Peyer's patch (tissue), 4 donors: ENCODE results near the gene TRIM38. TPM values are rescaled to one million over a fixed set of nuclear protein-coding genes. Genes with fewer than 3 reads are reported as not detected.
"Not testable (repeated sequence)": the region's sequence is repeated elsewhere in the genome, so short reads cannot be mapped to it uniquely, and the experiment has no call there.

Source experiments
- DNase-seq, 3 donors: peaks; one replicate each; pipeline ENCODE4 v3.0.0-alpha.2; 2017 to 2019
- H3K27ac ChIP-seq, 4 donors: fragments of 200-600 bp; sonication (generic); one replicate each; pipeline ENCODE4 v1.5.1; 2016 to 2019
- H3K27me3 ChIP-seq, 2 donors: fragments of 200-600 bp; sonication (generic); one replicate each; pipeline ENCODE4 v1.5.1; 2019
- H3K36me3 ChIP-seq, 3 donors: fragments of 200-600 bp; sonication (generic); one replicate each; pipeline ENCODE4 v1.5.1; 2016 to 2019
- H3K4me1 ChIP-seq, 4 donors: fragments of 200-600 bp; sonication (generic); one replicate each; pipeline ENCODE4 v1.5.1; 2016 to 2019
- H3K4me3 ChIP-seq, 4 donors: fragments of 200-600 bp; sonication (generic); 1 replicate in 3 of 4; 2 replicates in 1 of 4; pipeline ENCODE4 v1.5.1; 2016 to 2019; ENCODE audit warnings: mild to moderate bottlenecking in 1 of 4
- H3K9me3 ChIP-seq, 4 donors: fragments of 200-600 bp; sonication (generic); one replicate each; pipeline ENCODE4 v1.5.1; 2016 to 2019; ENCODE audit warnings: mild to moderate bottlenecking in 1 of 4
- POLR2A ChIP-seq, 2 donors: fragments of 450-650 bp; IDR thresholded peaks; one replicate each; pipeline ENCODE4 v1.5.1; 2017; ENCODE audit warnings: antibody characterized with exemption in 2 of 2, mild to moderate bottlenecking in 2 of 2, moderate library complexity in 2 of 2
- total RNA-seq, 4 donors: library from RNA; depleted of rRNA; stranded (reverse); fragments of >200 nt; gene quantifications; one replicate each; pipeline ENCODE4 v1.1.0, GENCODE V29; 2016
- TF ChIP-seq, protein P1 (sequence below), 6 experiments: fragments of 450-650 bp in 4 of 6; fragments of 200-600 bp in 2 of 6; sonication (generic) in 1 of 6; IDR thresholded peaks; one replicate each; pipeline ENCODE4 v1.5.1; 2017 to 2019; ENCODE audit warnings: antibody characterized with exemption in 6 of 6, mild to moderate bottlenecking in 3 of 6, moderate library complexity in 1 of 6

The TRIM38 gene
- total RNA-seq, 4 donors from 2014 or later, result 15.3 to 24.8 (median 19.3) TPM

DNA sequence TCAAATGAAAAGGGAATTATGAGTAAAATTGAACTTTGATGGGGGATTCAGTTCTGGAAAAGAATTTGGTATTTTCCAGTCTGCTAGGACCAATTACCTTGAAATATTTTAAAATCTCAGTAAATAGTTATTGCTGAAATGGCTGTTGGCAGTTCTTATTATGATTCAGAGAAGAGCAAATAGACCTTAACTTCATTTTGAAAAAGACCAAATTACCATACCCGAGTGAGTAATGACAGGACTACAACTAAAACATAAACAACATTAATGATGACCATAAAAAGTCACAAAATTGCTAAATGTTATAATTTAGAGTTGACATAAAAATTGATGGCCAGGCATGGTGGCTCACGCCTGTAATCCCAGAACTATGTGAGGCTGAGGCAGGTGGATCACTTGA lies 21.7 kb downstream of the TRIM38 start:
- Histone ChIP-seq H3K4me3 (no peak overlapping the region), H3K9me3 (no peaks in the 10 kb centered on the region), H3K4me1 (no peaks in the 10 kb centered on the region), H3K36me3 (peaks cover 0 to 51% (median 0%) of the 10 kb centered on the region in 3 donors), H3K27me3 (no peaks in the 10 kb centered on the region), H3K27ac (no peak overlapping the region)
- TF ChIP-seq, protein P1, sequence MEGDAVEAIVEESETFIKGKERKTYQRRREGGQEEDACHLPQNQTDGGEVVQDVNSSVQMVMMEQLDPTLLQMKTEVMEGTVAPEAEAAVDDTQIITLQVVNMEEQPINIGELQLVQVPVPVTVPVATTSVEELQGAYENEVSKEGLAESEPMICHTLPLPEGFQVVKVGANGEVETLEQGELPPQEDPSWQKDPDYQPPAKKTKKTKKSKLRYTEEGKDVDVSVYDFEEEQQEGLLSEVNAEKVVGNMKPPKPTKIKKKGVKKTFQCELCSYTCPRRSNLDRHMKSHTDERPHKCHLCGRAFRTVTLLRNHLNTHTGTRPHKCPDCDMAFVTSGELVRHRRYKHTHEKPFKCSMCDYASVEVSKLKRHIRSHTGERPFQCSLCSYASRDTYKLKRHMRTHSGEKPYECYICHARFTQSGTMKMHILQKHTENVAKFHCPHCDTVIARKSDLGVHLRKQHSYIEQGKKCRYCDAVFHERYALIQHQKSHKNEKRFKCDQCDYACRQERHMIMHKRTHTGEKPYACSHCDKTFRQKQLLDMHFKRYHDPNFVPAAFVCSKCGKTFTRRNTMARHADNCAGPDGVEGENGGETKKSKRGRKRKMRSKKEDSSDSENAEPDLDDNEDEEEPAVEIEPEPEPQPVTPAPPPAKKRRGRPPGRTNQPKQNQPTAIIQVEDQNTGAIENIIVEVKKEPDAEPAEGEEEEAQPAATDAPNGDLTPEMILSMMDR (IDR thresholded peaks at IDR 0.05), result no peak
- TF ChIP-seq POLR2A (IDR thresholded peaks at IDR 0.05), result no peak
- DNase-seq, result no peak

DNA sequence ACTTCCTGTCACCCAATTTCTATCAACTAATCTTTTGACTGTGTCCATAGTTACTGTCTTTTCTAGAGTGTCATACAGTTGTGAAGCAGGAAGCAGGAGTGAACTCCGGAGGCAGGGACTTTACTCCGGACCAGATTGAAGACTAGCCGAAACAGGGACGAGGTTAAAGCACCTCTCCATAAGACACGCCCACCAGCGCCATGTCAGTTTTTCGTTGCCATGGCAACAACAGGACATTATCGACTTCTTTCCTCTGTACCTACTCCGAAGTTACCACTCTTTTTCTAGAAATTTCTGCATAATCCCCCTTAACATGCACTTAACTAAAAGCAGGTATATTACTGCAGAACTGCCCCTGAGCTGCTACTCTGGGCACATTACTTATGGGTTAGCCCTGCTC lies 25.2 kb downstream of the TRIM38 start:
- no peak overlapping the region for H3K27ac ChIP-seq
- no peak overlapping the region for H3K4me3 ChIP-seq
- no peaks in the 10 kb centered on the region for H3K9me3 ChIP-seq
- H3K36me3 ChIP-seq, result peaks cover 0 to 29% (median 0%) of the 10 kb centered on the region in 3 donors
- H3K4me1 ChIP-seq, result no peaks in the 10 kb centered on the region
- no peak for DNase-seq
- H3K27me3 ChIP-seq, result no peaks in the 10 kb centered on the region
- TF ChIP-seq, protein P1 (IDR thresholded peaks at IDR 0.05), result no peak
- no peak for TF ChIP-seq POLR2A (IDR thresholded peaks at IDR 0.05)

DNA sequence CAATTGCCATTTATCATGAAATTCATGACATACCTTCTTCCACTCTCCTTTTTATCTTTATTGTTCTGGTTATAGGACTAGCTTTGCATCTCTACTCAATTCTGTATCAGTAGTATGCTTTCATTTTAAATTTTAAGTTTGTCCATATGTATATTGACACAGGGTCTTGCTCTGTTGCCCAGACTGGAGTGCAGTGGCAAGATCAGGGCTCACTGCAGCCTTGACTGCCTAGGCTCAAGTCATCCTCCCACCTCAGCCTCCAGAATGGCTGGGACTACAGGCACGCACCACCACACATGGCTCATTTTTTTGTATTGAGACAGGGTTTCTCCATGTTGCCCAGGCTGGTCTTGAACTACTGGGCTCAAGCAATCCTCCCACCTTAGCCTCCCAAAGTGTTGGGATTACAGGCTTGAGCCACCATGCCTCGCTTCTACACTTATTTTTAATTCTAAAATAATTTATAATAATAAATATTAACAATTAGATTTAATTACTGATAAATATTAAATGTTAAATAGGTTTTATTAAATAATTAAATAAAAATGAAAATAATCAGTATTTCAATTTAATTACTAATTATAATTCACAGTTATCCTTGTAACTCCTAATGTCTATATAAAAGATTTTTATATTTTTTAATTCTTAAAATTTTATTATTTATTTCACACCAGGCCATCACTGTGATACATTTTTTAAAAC lies 27.7 kb downstream of the TRIM38 start:
- TF ChIP-seq POLR2A (IDR thresholded peaks at IDR 0.05), result no peak
- TF ChIP-seq, protein P1 (IDR thresholded peaks at IDR 0.05), result no peak
- Histone ChIP-seq H3K36me3 (peaks cover 0 to 6% (median 0%) of the 10 kb centered on the region in 3 donors), H3K27me3 (no peaks in the 10 kb centered on the region), H3K9me3 (no peaks in the 10 kb centered on the region), H3K27ac (no peak overlapping the region), H3K4me1 (no peaks in the 10 kb centered on the region), H3K4me3 (no peak overlapping the region)
- no peak for DNase-seq

DNA sequence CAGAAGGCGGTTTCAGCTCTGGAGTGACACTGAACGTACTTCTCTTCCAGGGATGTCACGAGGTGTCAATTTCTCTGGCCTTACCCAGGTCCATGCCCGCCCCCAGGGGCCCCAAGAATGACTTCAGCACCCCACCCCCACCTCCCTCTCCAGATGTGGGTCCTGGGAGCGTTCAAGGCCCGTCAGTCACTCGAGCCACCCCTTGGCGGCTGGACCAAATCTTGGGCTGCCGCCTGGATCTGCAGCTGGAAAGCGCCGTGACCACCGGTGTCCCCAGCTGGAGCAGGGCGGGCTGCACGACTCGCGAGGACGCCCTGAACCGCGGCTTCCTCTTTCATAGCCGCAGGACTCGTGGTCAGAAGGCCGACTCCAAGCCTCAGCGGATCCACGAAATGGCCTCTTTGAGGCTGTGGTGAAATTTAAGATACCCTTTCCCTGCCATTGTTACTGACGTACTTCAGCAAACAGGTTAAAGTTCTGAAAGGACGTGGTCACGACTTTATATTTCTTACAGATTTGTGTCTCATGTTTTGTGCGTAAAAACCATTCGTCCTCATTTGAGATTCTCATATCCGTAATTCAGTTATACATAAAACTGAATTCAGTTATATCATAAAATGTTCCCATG lies 29.3 kb downstream of the TRIM38 start:
- DNase-seq, result peak; percentile 74 to 90 (median 79)
- Histone ChIP-seq H3K27me3 (no peaks in the 10 kb centered on the region), H3K9me3 (no peaks in the 10 kb centered on the region), H3K4me1 (no peaks in the 10 kb centered on the region), H3K36me3 (peaks cover 0 to 4% (median 0%) of the 10 kb centered on the region in 3 donors), H3K27ac (peak overlapping the region; percentile 87 to 92 (median 88)), H3K4me3 (peak overlapping the region; percentile 55 to 75 (median 56))
- no peak for TF ChIP-seq POLR2A (IDR thresholded peaks at IDR 0.05)
- TF ChIP-seq, protein P1 (IDR thresholded peaks at IDR 0.05), result peak in 1 of 6 experiments; percentile 6

DNA sequence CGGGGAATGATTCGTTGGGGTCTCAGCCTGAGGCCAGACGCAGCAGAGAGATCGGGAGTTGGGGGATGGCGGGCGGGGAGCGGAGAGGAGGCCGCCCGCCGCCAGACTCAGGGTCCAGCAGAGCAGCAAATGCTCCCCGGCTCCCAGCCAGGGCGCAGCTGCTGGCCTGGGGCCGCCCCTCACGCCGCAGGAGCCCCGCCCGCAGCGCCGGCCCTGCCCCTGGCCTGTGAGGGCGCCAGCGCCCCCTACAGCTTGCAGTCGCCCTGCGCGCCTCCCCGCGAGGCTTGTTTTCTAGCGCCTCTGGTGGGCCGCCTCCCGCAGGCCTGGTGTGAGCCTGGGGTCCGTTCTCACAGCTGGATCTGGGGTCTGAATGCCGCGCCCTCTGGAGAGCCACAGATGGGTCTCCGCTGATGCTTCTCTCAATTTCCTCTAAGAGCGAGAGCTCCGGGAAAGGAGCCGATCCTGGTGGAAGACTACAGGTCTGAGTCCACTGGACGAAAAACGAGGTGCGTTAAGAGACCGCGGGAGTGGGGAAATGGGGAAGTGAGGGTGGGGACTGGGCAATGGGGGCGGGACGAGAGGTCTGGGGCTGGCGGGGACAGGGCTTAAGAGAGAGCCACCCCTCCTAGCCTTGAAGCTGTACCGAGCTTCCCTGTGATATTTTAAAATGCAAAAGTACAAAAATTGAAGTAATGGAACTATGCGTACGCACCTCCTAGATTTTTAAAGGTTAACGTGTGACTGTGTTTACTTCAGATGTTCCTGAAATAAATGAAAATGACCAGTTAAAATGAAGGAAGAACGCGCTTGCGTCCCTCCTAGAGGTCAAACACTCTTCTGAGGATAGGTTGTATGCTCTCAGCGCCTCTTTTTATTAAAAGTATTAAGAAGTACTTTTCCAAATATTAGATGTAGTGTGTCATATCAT lies 30.1 kb downstream of the TRIM38 start:
- Histone ChIP-seq H3K4me1 (no peaks in the 10 kb centered on the region), H3K36me3 (peaks cover 0 to 4% (median 0%) of the 10 kb centered on the region in 3 donors), H3K9me3 (no peaks in the 10 kb centered on the region), H3K27ac (peak overlapping the region; percentile 87 to 92 (median 88)), H3K27me3 (no peaks in the 10 kb centered on the region), H3K4me3 (peak overlapping the region; percentile 55 to 75 (median 56))
- DNase-seq, result peak; percentile 93 to 98 (median 98)
- TF ChIP-seq, protein P1 (IDR thresholded peaks at IDR 0.05), result peak; percentile 94 to 100 (median 99)
- peak; percentile 84 to 86 for TF ChIP-seq POLR2A (IDR thresholded peaks at IDR 0.05)

DNA sequence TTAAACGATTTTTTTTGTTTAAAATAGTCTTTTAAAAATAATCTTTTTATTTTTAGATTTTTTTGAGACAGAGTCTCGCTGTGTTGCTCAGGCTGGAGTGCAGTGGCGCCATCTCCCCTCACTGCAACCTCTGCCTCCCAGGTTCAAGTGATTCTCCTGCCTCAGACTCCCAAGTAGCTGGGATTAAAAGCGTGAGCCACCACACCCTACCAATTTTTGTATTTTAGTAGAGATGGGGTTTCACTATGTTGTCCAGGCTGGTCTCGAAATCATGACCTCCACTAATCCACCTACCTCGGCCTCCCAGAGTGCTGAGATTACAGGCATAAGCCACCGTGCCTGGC lies 30.7 kb downstream of the TRIM38 start:
- not testable (repeated sequence) for H3K36me3 ChIP-seq, H3K9me3 ChIP-seq, DNase-seq, H3K27me3 ChIP-seq, H3K4me1 ChIP-seq
- peak overlapping the region; percentile 55 to 75 (median 56) for H3K4me3 ChIP-seq
- peak overlapping the region in 3 of 4 donors; percentile 87 to 89 (median 88) for H3K27ac ChIP-seq
